ENCODE measurements around the gene ZG16. TPM values are rescaled to one million over a fixed set of nuclear protein-coding genes. Genes with fewer than 3 reads are reported as not detected.

Gene ZG16
- total and polyA plus RNA-seq, 9 of the 15 experiments (the other 6 are each of a cell fraction or from before 2014, with no cell fraction given), result 0.04 TPM; not detected in 8

DNA sequence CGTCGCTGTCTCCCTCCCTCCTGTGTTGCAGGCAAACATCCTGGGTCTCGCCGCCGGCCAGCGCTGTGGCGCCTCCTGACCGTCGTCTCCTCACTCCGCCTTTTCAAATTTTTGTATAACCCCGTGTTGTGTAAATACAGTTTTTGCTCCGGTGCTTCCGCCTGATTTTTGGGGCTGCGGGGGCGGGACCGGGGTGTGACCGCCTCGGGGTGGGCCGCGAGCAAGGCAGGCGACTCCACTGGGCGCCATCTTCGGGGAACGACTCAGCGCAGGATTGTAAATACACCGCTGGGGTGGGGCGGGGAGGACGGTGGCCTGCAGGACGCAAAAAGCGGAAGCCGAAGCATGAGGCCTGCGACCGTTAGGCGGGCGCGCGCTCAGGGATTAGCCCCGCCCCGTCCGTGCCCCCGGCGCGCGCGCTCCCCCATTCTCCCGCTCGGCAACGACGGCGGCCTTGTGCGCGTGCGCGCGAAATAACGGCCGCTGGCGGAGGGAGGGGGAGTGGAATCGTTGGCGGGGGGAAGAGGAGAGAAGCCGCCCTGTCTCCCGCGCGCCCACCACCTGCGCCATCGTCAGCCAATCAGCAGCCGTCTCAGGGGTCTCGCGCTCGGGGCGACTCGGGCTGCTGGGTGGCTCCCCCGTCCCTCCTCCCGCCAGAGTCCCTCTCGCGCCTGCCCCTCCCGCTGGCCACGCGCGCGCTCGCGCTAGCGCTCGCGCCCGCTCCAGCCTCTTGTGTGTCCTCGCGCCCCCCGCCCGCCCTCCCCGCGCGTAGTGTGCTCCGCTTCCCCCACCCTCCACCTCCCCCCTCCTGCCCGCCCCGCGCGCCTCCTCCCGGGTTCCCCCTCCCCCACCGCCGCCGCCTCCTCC lies 27.4 kb downstream of the ZG16 start (continued):
- TF ChIP-seq NUFIP1 (IDR thresholded peaks at IDR 0.05; ENCODE audit: partially characterized antibody) (no peak), NBN (IDR thresholded peaks at IDR 0.05; ENCODE audit: low read depth) (peak; percentile 76), NFE2L1 (tag; IDR thresholded peaks at IDR 0.05; ENCODE audit: borderline replicate concordance, low read depth) (no peak), GTF2E2 (tag; IDR thresholded peaks at IDR 0.05) (peak; percentile 96), POLR3G (IDR thresholded peaks at IDR 0.05; ENCODE audit: extremely low read depth, insufficient read length, insufficient replicate concordance) (no peak), SLC30A9 (CRISPR knock-in tag; IDR thresholded peaks at IDR 0.05) (no peak), SMAD2 (IDR thresholded peaks at IDR 0.05; ENCODE audit: low read depth, low read length) (no peak), PHTF2 (CRISPR knock-in tag; IDR thresholded peaks at IDR 0.05) (no peak), SMC3 (conservative IDR thresholded peaks at IDR 0.05; ENCODE audit: insufficient read depth, low read depth, low read length) (no peak), ZEB2 (IDR thresholded peaks at IDR 0.05) (peak; percentile 12; the same call in 1 of the 2 replicates), MEF2D (tag; conservative IDR thresholded peaks at IDR 0.05; ENCODE audit: low read depth) (no peak), ETV1 (tag; conservative IDR thresholded peaks at IDR 0.05; ENCODE audit: low read depth) (peak; percentile 13; the same call in 1 of the 2 replicates), DIDO1 (tag; IDR thresholded peaks at IDR 0.05; ENCODE audit: low read depth) (no peak), NFRKB (IDR thresholded peaks at IDR 0.05; ENCODE audit: low read depth) (peak; percentile 94), ZNF3 (CRISPR knock-in tag; IDR thresholded peaks at IDR 0.05) (no peak), MTA2 (IDR thresholded peaks at IDR 0.05; ENCODE audit: low read depth) (no peak), SRSF3 (IDR thresholded peaks at IDR 0.05; ENCODE audit: insufficient read depth, low read length) (no peak), SRSF9 (IDR thresholded peaks at IDR 0.05; ENCODE audit: borderline replicate concordance, low read depth, low read length) (no peak), ZNF436 (CRISPR knock-in tag; IDR thresholded peaks at IDR 0.05) (no peak), SMAD3 (CRISPR knock-in tag; conservative IDR thresholded peaks at IDR 0.05) (peak; percentile 64), U2AF2 (optimal IDR thresholded peaks at IDR 0.05; ENCODE audit: low read depth, low read length) (no peak), NCOA4 (IDR thresholded peaks at IDR 0.05; ENCODE audit: partially characterized antibody) (no peak), KHSRP (IDR thresholded peaks at IDR 0.05) (no peak)
- TF ChIP-seq, protein P1, sequence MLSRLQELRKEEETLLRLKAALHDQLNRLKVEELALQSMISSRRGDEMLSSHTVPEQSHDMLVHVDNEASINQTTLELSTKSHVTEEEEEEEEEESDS (CRISPR knock-in tag; IDR thresholded peaks at IDR 0.05), result no peak
- TF ChIP-seq, protein P2, sequence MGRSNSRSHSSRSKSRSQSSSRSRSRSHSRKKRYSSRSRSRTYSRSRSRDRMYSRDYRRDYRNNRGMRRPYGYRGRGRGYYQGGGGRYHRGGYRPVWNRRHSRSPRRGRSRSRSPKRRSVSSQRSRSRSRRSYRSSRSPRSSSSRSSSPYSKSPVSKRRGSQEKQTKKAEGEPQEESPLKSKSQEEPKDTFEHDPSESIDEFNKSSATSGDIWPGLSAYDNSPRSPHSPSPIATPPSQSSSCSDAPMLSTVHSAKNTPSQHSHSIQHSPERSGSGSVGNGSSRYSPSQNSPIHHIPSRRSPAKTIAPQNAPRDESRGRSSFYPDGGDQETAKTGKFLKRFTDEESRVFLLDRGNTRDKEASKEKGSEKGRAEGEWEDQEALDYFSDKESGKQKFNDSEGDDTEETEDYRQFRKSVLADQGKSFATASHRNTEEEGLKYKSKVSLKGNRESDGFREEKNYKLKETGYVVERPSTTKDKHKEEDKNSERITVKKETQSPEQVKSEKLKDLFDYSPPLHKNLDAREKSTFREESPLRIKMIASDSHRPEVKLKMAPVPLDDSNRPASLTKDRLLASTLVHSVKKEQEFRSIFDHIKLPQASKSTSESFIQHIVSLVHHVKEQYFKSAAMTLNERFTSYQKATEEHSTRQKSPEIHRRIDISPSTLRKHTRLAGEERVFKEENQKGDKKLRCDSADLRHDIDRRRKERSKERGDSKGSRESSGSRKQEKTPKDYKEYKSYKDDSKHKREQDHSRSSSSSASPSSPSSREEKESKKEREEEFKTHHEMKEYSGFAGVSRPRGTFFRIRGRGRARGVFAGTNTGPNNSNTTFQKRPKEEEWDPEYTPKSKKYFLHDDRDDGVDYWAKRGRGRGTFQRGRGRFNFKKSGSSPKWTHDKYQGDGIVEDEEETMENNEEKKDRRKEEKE (IDR thresholded peaks at IDR 0.05; ENCODE audit: borderline replicate concordance in 1 of 2, control insufficient read depth in 1 of 2, low read depth in 2 of 2, low read length in 1 of 2), result peak in 1 of 2 experiments; percentile 61; a peak in 1 of 4 replicates
- TF ChIP-seq, protein P3, sequence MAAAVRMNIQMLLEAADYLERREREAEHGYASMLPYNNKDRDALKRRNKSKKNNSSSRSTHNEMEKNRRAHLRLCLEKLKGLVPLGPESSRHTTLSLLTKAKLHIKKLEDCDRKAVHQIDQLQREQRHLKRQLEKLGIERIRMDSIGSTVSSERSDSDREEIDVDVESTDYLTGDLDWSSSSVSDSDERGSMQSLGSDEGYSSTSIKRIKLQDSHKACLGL (CRISPR knock-in tag; IDR thresholded peaks at IDR 0.05; ENCODE audit: borderline replicate concordance, poor library complexity, severe bottlenecking), result no peak
